VCaP (cell line): Measurements from ENCODE around the gene RRP36.

ENCODE experiments used
- H3K27ac ChIP-seq: fragments of 450-650 bp; 2 replicates; pipeline ENCODE4 v1.5.1; 2017
- CTCF ChIP-seq: fragments of 450-650 bp; conservative IDR thresholded peaks from 2 replicates; pipeline ENCODE4 v1.5.1; 2017; ENCODE audit warnings: mild to moderate bottlenecking, moderate library complexity

Gene RRP36

GRCh38 chr6:43075670-43076463 lies 54.4 kb downstream of the RRP36 start, which contains the start of gene PTK7:
Gene PTK7, plus strand, starts transcription at chr6:43076314. Its CDS starts 175 bp downstream, at chr6:43076489.
- TF ChIP-seq CTCF, result no peak
- H3K27ac ChIP-seq, result peak within 1 kb of the TSS; percentile 81

GRCh38 chr6:43076464-43077332 lies 55.3 kb downstream of the RRP36 start:
- TF ChIP-seq CTCF, result no peak
- peak overlapping the region; percentile 81 for H3K27ac ChIP-seq

GRCh38 chr6:43077333-43077809 lies 55.9 kb downstream of the RRP36 start:
- peak overlapping the region; percentile 81 for H3K27ac ChIP-seq
- TF ChIP-seq CTCF, result no peak

- H3K27ac ChIP-seq, result no peak overlapping the region
- no peak for TF ChIP-seq CTCF
Measured at GRCh38 chr6:43077981-43078511, 56.6 kb downstream of the RRP36 start.

GRCh38 chr6:43078691-43079090 lies 57.3 kb downstream of the RRP36 start:
- TF ChIP-seq CTCF, result no peak
- no peak overlapping the region for H3K27ac ChIP-seq
